HG03135 (cell line): ENCODE results near the gene LSP1.

ENCODE experiments used
- ATAC-seq: cut with Tn5 transposase; IDR thresholded peaks from one replicate; pipeline ENCODE4 v1.9.1; 2021; ENCODE audit warnings: mild to moderate bottlenecking, moderate library complexity; ENCODE audit not compliant: unreplicated experiment

The LSP1 gene

GRCh38 chr11:1847006-1847735 lies 5.7 kb upstream of the LSP1 start:
- no peak for ATAC-seq

GRCh38 chr11:1847926-1848639 lies 4.8 kb upstream of the LSP1 start:
- ATAC-seq = no peak

- ATAC-seq = no peak
Measured at GRCh38 chr11:1848640-1849430, 4.0 kb upstream of the LSP1 start.

GRCh38 chr11:1851468-1852180 lies 1.3 kb upstream of the LSP1 start:
- no peak for ATAC-seq

DNA sequence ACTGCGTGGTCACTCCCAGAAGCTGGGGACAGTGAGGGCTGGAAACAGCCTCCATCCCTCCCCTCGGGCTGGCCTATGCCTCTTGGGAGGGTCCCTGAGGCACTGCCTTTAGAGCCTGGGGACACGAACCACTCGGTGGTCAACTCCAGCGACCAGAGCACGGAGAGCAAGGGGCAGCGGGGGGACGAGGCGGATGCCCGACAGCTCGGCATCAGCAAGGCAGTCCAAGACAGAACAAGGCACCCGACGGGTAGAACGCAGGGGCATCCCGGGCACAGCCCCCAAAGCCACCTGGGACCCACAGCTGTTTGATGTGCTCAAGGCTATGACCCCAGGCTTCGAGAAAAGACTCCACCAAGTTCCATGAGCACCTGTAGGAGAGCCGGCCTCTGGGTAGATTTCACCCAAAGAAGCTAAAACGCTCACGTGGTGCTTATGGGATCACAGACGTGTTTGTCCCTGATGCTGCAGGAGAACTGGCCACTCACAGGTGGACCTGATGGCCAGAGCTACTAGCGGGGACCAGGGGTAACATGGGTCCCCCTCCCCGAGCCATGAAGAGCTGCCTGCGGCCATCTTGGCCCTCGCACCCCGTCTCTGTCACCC lies 510 bp upstream of the LSP1 start:
- ATAC-seq = peak; percentile 0

DNA sequence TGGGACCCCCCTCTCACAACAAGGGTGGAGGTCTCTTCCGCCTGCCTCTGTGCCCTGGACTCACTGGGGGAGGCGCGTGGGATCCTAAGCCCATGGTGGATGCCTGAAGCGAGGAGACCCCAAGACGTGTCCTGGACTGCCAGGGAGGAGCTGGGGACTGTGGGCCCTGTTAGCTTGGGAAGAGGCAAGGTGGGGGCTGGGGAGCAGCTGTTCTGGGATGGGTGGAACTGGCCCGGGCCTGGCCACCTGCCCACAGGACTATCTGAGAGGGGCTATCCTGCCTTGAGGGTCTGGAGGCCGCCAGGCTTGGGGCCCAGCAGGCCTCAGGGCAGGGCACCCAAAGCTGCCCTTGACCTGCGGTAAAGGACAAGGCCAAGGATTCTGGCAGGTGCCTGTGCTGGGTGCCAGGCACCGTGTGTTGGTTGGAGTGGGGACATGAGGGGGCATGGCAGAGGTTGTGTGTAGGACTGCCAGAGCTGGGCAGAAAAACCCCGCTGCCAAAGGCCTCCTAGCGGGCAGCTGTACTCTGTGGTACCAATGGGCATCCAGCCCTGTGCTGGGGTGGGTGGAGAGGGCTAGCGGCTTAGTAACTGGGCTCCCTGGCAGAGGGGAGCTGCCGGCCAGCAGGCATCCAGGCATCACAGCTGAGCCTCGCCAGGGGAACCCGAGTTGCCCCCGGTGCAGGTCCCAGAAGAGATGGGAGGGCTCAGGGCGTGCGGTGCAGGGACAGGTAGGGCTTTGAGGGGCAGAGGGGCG lies 670 bp downstream of the LSP1 start:
- no peak for ATAC-seq

DNA sequence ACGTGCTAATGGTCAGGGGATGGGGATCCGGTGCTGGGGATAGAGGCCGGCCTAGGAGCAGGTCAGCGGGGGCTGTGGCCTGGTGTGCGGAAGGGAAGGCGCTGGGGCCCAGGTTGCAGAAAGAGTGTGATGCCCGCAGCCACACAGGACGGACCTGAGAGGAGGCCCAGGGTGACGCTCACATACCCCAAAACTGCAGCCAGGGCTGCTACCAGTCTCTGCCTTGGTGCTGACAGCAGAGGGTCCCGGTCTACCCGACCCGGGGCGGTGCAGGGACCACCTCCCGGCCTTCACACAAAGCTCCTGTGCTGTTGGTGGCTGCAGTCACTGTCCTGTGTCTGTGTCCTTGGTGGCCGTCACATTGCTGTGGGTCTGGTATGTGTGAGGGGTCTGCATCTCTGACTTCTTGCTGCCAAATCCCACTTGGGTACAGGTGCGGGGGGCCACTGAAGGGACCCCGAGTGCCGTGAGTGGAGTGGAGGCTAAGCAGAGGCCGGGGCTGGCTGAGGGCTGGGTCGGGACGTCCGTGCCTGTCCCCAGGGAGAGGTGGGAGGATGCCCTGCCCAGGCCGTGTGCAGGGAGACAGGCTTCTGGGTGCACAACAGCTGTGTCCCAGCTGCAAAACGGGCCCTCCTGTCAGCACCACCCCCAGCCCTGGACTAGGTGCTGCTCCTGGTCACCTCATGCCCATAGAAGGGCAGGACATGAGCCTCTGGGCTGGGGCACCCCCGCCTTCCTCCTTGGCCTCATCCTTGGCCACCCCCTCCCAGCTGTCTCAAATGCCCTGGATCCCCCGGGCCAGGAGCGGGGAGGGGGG lies 1.5 kb downstream of the LSP1 start:
- peak; percentile 20 for ATAC-seq

DNA sequence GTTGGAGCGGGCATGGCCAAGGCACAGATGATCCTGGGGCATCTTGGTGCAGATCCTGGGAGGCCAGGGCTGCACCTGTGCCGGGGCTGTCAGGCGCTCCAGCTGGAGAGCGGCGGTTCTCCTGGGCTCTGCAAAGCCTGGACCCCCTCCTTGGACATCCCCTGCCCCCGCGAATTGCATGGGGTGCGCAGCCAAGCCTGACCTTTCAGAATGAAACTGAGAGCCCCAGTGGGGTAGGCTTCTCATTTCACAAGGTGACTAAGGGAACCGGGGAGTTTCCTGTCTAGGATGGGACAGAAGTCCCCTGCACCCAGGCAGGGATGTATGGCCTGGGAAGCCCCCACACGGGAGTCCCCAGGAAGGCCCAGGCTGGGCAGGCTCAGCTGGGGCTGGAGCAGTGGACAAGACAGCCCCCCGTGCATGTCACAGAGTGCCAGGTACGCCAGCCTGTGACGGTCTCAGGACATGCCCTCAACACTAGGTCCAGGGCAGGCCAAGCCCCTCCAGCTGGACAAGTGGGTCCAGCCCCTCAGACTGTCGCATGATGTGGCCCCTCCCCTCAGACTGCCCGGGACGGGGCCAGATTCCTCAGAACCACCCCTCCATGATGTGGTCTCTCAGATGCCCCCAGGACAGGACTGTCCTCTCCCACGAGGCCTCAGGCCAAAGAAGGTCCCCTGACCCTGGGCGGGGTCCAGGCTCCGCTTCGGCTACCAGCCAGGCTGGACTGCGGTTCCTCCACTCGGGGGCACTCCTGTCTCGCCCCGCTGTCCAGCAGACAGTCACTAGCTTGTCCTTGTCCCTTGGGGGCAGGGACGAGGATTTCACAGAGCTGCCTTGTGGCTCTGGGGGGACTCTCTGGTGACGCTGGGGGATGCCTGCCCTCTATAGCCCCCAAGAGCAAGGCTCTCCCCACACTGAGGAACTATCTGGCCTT lies 2.3 kb downstream of the LSP1 start:
- ATAC-seq = peak; percentile 27

GRCh38 chr11:1855886-1856265 lies 3.0 kb downstream of the LSP1 start:
- ATAC-seq = no peak

DNA sequence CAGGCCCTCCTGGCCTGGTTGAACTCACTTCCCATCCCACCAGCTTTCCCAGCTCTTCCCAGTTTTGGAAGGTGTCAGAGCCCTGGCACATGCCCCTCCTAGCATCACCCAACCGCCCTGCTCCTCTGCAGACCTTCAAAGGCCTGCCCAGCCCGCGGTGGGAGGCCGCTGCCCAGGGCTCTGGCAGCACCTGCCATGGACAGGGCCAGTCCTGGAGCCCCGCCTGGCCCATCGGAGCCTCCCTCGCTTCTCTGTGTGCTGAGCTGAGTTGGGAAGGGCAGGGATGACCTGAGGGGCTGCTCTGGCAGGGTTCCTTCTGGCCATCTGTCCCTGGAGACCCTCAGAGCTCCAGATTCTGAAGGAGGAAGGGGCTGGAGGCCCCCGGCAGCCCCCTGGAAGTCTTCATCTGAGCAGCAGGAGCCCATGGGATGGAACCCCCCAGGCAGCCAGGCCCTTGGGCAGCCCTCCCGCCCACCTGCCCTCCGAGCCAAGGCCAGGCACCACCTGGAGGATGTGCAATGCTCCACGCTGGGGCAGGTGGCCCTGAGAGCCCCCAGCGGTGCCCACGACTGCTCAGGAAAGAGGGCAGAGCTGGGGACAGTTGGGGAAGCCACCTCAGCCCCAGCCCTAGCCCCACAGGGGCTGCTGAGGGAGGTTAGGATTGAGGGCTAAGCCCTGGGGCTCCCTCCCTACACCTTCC lies 3.6 kb downstream of the LSP1 start:
- ATAC-seq = no peak

DNA sequence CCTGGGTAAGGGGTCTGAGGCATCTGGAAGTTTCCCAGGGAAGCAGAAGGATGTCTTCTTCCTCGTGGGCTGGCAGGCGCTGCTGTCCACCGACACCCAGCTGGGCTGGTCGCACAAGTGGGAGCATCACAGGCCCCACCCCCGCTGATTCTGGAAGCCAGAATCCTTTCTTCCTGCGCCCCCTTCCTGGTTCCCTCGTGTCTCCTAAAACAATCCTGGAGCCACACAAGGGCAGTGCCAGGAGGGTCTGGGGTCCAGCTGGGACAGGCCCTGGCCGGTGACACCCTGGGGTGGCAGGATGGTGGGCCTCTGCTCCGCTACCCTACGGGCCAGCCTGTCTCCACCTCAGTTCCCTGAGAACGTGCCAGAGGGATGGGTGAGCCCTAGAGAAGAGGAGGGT lies 4.2 kb downstream of the LSP1 start:
- ATAC-seq = no peak

DNA sequence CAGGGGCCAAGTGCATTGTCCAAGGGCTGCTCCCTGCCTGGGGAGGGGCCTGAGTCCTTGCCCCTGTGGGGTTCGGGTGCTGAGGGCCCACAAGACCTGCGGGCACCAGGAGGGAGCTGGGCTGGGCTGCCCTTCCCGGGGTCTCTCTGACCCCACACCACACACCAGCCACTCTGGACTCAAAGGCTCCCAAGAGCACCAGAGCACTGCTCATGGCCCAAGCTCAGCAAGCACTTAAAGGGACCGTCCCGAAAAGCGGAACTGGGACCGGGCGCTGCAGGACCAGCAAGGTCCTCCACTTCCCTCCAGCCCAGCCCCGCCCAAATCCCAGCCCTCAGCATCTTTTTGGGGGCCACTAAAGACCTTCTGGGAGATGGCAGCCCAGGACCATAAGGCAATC lies 5.3 kb downstream of the LSP1 start:
- ATAC-seq = no peak

DNA sequence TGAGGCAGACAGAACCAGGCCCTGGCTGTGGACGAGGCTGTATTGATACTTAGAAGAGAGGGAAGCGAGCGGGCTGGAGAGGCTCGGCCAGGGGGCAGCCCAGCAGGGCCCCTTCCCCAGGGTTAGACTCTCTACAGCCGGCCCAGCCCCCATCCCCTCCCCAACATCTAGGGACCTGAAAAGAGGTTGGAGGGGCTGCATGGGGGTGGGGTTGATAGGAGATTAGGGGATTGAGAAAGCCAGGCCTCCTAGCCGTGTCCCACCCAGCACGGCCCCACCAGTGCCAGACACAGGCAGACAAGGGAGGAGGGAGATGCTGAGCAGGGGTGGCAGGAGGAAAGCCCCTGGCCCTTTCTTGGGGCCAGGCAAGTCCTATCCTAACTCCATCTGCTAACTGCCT lies 5.7 kb downstream of the LSP1 start:
- ATAC-seq = no peak

GRCh38 chr11:1859004-1859403 lies 6.1 kb downstream of the LSP1 start:
- ATAC-seq = no peak

DNA sequence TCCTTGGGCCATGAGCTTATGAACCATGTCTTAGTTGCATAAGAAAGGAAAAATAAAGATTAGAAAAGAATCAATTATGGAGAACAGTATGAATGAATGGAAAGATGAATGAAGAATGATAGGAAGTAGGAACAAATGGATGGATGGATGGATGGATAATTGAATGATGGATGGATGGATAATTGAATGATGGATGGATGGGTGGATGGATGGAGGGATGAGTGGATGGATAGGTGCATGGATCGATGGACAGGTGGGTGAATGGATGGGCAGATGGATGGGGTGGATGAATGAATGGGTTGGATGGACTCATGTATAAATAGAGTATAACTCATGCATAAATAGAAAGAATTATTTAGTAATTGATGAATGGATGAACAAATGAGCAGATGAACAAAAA lies 7.2 kb downstream of the LSP1 start:
- ATAC-seq = no peak

DNA sequence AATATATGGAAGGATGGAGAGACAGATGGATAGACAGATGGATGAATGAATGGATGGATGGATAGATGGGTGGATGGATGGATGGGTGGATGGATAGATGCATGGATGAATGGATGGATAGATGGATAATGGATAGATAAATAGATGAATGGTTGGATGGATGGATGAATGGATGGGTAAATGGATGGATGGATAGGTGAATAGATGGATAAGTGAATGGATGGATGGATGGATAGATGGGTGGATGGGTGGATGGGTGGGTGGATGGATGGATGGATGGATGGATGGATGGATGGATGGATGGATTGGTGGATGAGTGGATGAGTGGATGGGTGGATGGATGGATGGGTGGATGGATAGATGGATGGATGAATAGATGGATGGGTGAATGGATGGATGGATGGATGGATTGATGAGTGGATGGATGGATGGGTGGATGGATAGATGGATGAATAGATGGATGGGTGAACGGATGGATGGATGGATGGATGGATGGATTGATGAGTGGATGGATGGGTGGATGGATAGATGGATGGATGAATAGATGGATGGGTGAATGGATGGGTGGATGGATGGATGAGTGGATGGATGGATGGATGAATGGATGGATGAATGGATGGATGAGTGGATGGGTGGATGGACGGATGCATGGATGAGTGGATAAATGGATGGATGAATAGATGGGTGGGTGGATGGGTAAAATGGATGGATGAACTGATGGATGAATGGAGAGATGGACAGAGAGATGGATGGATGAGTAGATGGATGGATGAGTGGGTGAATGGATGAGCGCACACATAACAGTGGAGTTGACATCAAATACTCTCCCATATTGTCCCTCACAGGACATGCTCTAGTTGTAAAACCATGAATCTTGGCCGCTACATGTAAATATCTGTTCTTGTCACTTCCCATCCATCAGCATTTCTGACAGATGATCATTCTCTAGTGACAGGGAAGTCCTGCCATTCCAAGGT lies 8.8 kb downstream of the LSP1 start:
- no peak for ATAC-seq
